GM23338 (cell line): ENCODE data around the gene OBSCN. TPM values are rescaled to one million over a fixed set of nuclear protein-coding genes. Genes with fewer than 3 reads are reported as not detected.

Source experiments
- ATAC-seq: fragments of 200-7000 bp; cut with Tn5 transposase; 3 replicates; pipeline ENCODE4 v1.9.1; 2020
- DNase-seq: peaks from one replicate; pipeline ENCODE4 v3.0.0-alpha.2; 2015; ENCODE audit warnings: low spot score
- H2AFZ ChIP-seq: fragments of 200-600 bp; sonication (generic); 2 replicates; pipeline ENCODE4 v1.8.0; 2016; ENCODE audit warnings: antibody characterized with exemption, mild to moderate bottlenecking, moderate library complexity
- H3F3A ChIP-seq: fragments of 200-600 bp; sonication (generic); replicated peaks from 2 replicates; pipeline ENCODE4 v1.8.0; 2017; ENCODE audit warnings: antibody characterized with exemption, mixed run types, low read depth
- H3K27ac ChIP-seq: fragments of 200-600 bp; sonication (generic); 2 replicates; pipeline ENCODE4 v1.6.1; 2016; ENCODE audit warnings: low read depth
- H3K27me3 ChIP-seq: fragments of 200-600 bp; sonication (generic); 2 replicates; pipeline ENCODE4 v1.8.0; 2016; ENCODE audit warnings: mild to moderate bottlenecking, mixed run types, moderate library complexity; ENCODE audit not compliant: insufficient read depth
- H3K36me3 ChIP-seq: fragments of 200-600 bp; sonication (generic); 2 replicates; pipeline ENCODE4 v1.8.0; 2016; ENCODE audit warnings: mild to moderate bottlenecking; ENCODE audit not compliant: insufficient read depth
- H3K4me1 ChIP-seq: fragments of 200-600 bp; sonication (generic); 2 replicates; pipeline ENCODE4 v1.8.0; 2016; ENCODE audit warnings: mild to moderate bottlenecking, moderate library complexity; ENCODE audit not compliant: insufficient read depth
- H3K4me2 ChIP-seq: fragments of 200-600 bp; sonication (generic); 2 replicates; pipeline ENCODE4 v1.7.1; 2017; ENCODE audit warnings: mixed run types
- H3K4me3 ChIP-seq: fragments of 200-600 bp; sonication (generic); 2 replicates; pipeline ENCODE4 v1.6.1; 2016; ENCODE audit warnings: mixed run types
- H3K79me2 ChIP-seq: fragments of 200-600 bp; sonication (generic); replicated peaks from 2 replicates; pipeline ENCODE4 v1.8.0; 2017; ENCODE audit warnings: mild to moderate bottlenecking; ENCODE audit not compliant: insufficient read depth
- H3K9me2 ChIP-seq: fragments of 200-600 bp; sonication (generic); 2 replicates; pipeline ENCODE4 v1.8.0; 2017; ENCODE audit not compliant: insufficient read depth
- H4K20me1 ChIP-seq: fragments of 200-600 bp; sonication (generic); replicated peaks from 2 replicates; pipeline ENCODE4 v1.8.0; 2017; ENCODE audit warnings: mild to moderate bottlenecking; ENCODE audit not compliant: insufficient read depth
- H3K27ac Mint-ChIP-seq: 2 replicates; pipeline ENCODE4 v1.8.0; 2020; ENCODE audit warnings: inconsistent platforms, mild to moderate bottlenecking, moderate library complexity, mixed read lengths
- H3K27me3 Mint-ChIP-seq: 3 replicates; pipeline ENCODE4 v1.8.0; 2022; ENCODE audit warnings: low read depth, mild to moderate bottlenecking, moderate library complexity, mixed read lengths, inconsistent platforms; ENCODE audit not compliant: insufficient read depth, poor library complexity
- H3K36me3 Mint-ChIP-seq: 3 replicates; pipeline ENCODE4 v1.8.0; 2021; ENCODE audit warnings: low read depth, mild to moderate bottlenecking, inconsistent platforms, moderate library complexity, mixed read lengths
- H3K4me1 Mint-ChIP-seq: 3 replicates; pipeline ENCODE4 v1.8.0; 2020; ENCODE audit warnings: mild to moderate bottlenecking, inconsistent platforms, mixed read lengths
- H3K4me3 Mint-ChIP-seq: 3 replicates; pipeline ENCODE4 v1.8.0; 2021; ENCODE audit warnings: moderate library complexity, mild to moderate bottlenecking, inconsistent platforms, mixed read lengths
- H3K9me3 Mint-ChIP-seq: 3 replicates; pipeline ENCODE4 v1.8.0; 2020; ENCODE audit warnings: moderate library complexity, mild to moderate bottlenecking, inconsistent platforms, mixed read lengths
- CREB1 ChIP-seq: fragments of 250-450 bp; sonication (Bioruptor Pico); IDR thresholded peaks from 2 replicates; pipeline ENCODE4 v1.5.0; 2020; ENCODE audit warnings: low read depth, mild to moderate bottlenecking, moderate library complexity
- ETS1 ChIP-seq: IDR thresholded peaks from 2 replicates; pipeline ENCODE4 v1.6.1; 2016; ENCODE audit warnings: antibody characterized with exemption
- EZH2 ChIP-seq: fragments of 200-600 bp; sonication (generic); IDR thresholded peaks from one replicate; pipeline ENCODE4 v1.8.0; 2017; ENCODE audit warnings: antibody characterized with exemption, mild to moderate bottlenecking, low read depth; ENCODE audit not compliant: unreplicated experiment
- EZH2phosphoT487 ChIP-seq: fragments of 200-600 bp; sonication (generic); IDR thresholded peaks from one replicate; pipeline ENCODE4 v1.8.1; 2018; ENCODE audit warnings: antibody characterized with exemption; ENCODE audit not compliant: unreplicated experiment
- JUNB ChIP-seq: IDR thresholded peaks from one replicate; pipeline ENCODE4 v1.6.1; 2016; ENCODE audit warnings: antibody characterized with exemption; ENCODE audit not compliant: unreplicated experiment
- NANOG ChIP-seq: IDR thresholded peaks from 2 replicates; pipeline ENCODE4 v1.6.1; 2016; ENCODE audit warnings: antibody characterized with exemption, borderline replicate concordance
- POLR2AphosphoS5 ChIP-seq: IDR thresholded peaks from 2 replicates; pipeline ENCODE4 v1.6.1; 2016; ENCODE audit warnings: antibody characterized with exemption, low read depth
- REST ChIP-seq: IDR thresholded peaks from one replicate; pipeline ENCODE4 v1.6.1; 2018; ENCODE audit warnings: antibody characterized with exemption; ENCODE audit not compliant: unreplicated experiment
- STAT1 ChIP-seq: IDR thresholded peaks from one replicate; pipeline ENCODE4 v1.6.1; 2016; ENCODE audit warnings: antibody characterized with exemption; ENCODE audit not compliant: unreplicated experiment
- ZNF114 ChIP-seq: fragments of 250-450 bp; sonication (Bioruptor Pico); IDR thresholded peaks from 2 replicates; pipeline ENCODE4 v1.5.0; 2020; ENCODE audit warnings: mild to moderate bottlenecking, moderate library complexity
- ZNF331 ChIP-seq: fragments of 250-450 bp; sonication (Bioruptor Pico); IDR thresholded peaks from 2 replicates; pipeline ENCODE4 v1.5.0; 2020; ENCODE audit warnings: low read depth, mild to moderate bottlenecking, moderate library complexity
- polyA plus RNA-seq: library from polyadenylated mRNA; unstranded; fragments of >200 nt; fragmentation: Nextera tagmentation; extraction: Ambion mirVana; gene quantifications from 2 replicates; pipeline ENCODE4 v1.2.1, GENCODE V29; 2016
- total RNA-seq: library from RNA; depleted of rRNA; stranded (reverse); fragments of >200 nt; shearing (Covaris generic); gene quantifications from 2 replicates; pipeline ENCODE4 v1.2.3, GENCODE V29; 2014
- TF ChIP-seq, protein P1 (sequence below), 2 experiments: fragments of 200-600 bp in 1 of 2; sonication (generic) in 1 of 2; conservative IDR thresholded peaks; 2 replicates each; pipeline versions ENCODE4 v1.5.1 to v1.6.1; 2016 to 2017; ENCODE audit warnings: antibody characterized with exemption in 2 of 2, low read depth in 2 of 2, mild to moderate bottlenecking in 2 of 2, moderate library complexity in 1 of 2
- TF ChIP-seq, protein P2 (sequence below): fragments of 250-450 bp; sonication (Bioruptor Pico); IDR thresholded peaks from 2 replicates; pipeline ENCODE4 v1.5.0; 2020; ENCODE audit warnings: mild to moderate bottlenecking, moderate library complexity

The OBSCN gene
- total and polyA plus RNA-seq, 2 experiments from 2014 or later: 8.4 to 38.5 TPM

DNA sequence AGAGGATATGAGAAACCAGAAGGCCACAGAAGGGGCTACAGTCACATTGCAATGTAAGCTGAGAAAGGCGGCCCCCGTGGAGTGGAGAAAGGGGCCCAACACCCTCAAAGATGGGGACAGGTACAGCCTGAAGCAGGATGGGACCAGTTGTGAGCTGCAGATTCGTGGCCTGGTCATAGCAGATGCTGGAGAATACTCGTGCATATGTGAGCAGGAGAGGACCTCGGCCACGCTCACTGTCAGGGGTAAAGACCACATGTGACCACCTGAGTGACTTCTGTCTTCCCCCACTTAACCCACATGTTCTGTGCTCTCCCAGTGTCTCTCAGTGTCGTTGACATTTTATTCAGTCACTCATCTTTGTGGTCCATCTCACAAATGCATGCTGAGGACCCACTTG lies 92.1 kb downstream of the OBSCN start:
- ATAC-seq (no peak), DNase-seq (no peak)
- Histone ChIP-seq H4K20me1 (no peaks in the 10 kb centered on the region), H3K27me3 (no peaks in the 10 kb centered on the region), H3K4me2 (no peak overlapping the region), H2AFZ (no peak overlapping the region), H3K4me1 (no peaks in the 10 kb centered on the region), H3F3A (no peaks in the 10 kb centered on the region), H3K27ac (no peak overlapping the region), H3K79me2 (no peaks in the 10 kb centered on the region), H3K4me3 (no peak overlapping the region), H3K36me3 (peaks cover 11% of the 10 kb centered on the region), H3K9me2 (no peaks in the 10 kb centered on the region)
- no peak for TF ChIP-seq EZH2phosphoT487
- TF ChIP-seq, protein P1, sequence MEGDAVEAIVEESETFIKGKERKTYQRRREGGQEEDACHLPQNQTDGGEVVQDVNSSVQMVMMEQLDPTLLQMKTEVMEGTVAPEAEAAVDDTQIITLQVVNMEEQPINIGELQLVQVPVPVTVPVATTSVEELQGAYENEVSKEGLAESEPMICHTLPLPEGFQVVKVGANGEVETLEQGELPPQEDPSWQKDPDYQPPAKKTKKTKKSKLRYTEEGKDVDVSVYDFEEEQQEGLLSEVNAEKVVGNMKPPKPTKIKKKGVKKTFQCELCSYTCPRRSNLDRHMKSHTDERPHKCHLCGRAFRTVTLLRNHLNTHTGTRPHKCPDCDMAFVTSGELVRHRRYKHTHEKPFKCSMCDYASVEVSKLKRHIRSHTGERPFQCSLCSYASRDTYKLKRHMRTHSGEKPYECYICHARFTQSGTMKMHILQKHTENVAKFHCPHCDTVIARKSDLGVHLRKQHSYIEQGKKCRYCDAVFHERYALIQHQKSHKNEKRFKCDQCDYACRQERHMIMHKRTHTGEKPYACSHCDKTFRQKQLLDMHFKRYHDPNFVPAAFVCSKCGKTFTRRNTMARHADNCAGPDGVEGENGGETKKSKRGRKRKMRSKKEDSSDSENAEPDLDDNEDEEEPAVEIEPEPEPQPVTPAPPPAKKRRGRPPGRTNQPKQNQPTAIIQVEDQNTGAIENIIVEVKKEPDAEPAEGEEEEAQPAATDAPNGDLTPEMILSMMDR (conservative IDR thresholded peaks at IDR 0.05; ENCODE audit: low read depth in 2 of 2): no peak
- TF ChIP-seq STAT1: no peak
- TF ChIP-seq, protein P2, sequence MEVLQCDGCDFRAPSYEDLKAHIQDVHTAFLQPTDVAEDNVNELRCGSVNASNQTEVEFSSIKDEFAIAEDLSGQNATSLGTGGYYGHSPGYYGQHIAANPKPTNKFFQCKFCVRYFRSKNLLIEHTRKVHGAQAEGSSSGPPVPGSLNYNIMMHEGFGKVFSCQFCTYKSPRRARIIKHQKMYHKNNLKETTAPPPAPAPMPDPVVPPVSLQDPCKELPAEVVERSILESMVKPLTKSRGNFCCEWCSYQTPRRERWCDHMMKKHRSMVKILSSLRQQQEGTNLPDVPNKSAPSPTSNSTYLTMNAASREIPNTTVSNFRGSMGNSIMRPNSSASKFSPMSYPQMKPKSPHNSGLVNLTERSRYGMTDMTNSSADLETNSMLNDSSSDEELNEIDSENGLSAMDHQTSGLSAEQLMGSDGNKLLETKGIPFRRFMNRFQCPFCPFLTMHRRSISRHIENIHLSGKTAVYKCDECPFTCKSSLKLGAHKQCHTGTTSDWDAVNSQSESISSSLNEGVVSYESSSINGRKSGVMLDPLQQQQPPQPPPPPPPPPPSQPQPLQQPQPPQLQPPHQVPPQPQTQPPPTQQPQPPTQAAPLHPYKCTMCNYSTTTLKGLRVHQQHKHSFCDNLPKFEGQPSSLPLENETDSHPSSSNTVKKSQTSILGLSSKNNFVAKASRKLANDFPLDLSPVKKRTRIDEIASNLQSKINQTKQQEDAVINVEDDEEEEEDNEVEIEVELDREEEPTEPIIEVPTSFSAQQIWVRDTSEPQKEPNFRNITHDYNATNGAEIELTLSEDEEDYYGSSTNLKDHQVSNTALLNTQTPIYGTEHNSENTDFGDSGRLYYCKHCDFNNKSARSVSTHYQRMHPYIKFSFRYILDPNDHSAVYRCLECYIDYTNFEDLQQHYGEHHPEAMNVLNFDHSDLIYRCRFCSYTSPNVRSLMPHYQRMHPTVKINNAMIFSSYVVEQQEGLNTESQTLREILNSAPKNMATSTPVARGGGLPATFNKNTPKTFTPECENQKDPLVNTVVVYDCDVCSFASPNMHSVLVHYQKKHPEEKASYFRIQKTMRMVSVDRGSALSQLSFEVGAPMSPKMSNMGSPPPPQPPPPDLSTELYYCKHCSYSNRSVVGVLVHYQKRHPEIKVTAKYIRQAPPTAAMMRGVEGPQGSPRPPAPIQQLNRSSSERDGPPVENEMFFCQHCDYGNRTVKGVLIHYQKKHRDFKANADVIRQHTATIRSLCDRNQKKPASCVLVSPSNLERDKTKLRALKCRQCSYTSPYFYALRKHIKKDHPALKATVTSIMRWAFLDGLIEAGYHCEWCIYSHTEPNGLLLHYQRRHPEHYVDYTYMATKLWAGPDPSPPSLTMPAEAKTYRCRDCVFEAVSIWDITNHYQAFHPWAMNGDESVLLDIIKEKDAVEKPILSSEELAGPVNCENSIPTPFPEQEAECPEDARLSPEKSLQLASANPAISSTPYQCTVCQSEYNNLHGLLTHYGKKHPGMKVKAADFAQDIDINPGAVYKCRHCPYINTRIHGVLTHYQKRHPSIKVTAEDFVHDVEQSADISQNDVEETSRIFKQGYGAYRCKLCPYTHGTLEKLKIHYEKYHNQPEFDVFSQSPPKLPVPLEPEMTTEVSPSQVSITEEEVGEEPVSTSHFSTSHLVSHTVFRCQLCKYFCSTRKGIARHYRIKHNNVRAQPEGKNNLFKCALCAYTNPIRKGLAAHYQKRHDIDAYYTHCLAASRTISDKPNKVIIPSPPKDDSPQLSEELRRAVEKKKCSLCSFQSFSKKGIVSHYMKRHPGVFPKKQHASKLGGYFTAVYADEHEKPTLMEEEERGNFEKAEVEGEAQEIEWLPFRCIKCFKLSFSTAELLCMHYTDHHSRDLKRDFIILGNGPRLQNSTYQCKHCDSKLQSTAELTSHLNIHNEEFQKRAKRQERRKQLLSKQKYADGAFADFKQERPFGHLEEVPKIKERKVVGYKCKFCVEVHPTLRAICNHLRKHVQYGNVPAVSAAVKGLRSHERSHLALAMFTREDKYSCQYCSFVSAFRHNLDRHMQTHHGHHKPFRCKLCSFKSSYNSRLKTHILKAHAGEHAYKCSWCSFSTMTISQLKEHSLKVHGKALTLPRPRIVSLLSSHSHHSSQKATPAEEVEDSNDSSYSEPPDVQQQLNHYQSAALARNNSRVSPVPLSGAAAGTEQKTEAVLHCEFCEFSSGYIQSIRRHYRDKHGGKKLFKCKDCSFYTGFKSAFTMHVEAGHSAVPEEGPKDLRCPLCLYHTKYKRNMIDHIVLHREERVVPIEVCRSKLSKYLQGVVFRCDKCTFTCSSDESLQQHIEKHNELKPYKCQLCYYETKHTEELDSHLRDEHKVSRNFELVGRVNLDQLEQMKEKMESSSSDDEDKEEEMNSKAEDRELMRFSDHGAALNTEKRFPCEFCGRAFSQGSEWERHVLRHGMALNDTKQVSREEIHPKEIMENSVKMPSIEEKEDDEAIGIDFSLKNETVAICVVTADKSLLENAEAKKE: no peak
- no peak for TF ChIP-seq ZNF114 (CRISPR knock-in tag)
- TF ChIP-seq NANOG: no peak
- no peak for TF ChIP-seq ZNF331 (CRISPR knock-in tag)
- no peak for TF ChIP-seq POLR2AphosphoS5
- no peak for TF ChIP-seq REST
- no peak for TF ChIP-seq CREB1 (CRISPR knock-in tag)
- TF ChIP-seq JUNB: no peak
- TF ChIP-seq ETS1: no peak
- no peak for TF ChIP-seq EZH2
- H3K27me3 Mint-ChIP-seq: peaks cover 8% of the 10 kb centered on the region
- H3K27ac Mint-ChIP-seq: no peak overlapping the region
- peaks cover 97% of the 10 kb centered on the region for H3K36me3 Mint-ChIP-seq
- no peaks in the 10 kb centered on the region; the same call in 2 of the 3 replicates for H3K4me1 Mint-ChIP-seq
- peaks cover 77% of the 10 kb centered on the region for H3K9me3 Mint-ChIP-seq
- H3K4me3 Mint-ChIP-seq: no peak overlapping the region
